IMR-90 (cell line): ENCODE data around the gene GRK5. TPM values are rescaled to one million over a fixed set of nuclear protein-coding genes. Genes with fewer than 3 reads are reported as not detected.

Experiments used
- ATAC-seq: fragments of 200-7000 bp; cut with Tn5 transposase; 2 replicates; pipeline ENCODE4 v1.9.1; 2020; ENCODE audit warnings: low read depth, mild to moderate bottlenecking, moderate library complexity
- BruUV-seq: library from RNA; stranded (reverse); fragments of 400-500 nt; replicated peaks from 2 replicates; lab custom pipeline; 2021; lab: Mats Ljungman, UMichigan
- CTCF ChIA-PET: fragments of 300-600 bp; formaldehyde crosslinking; extraction: SDS; loops from one replicate; lab custom pipeline; 2021; ENCODE audit warnings: antibody characterized with exemption; lab: Yijun Ruan, JAX
- POLR2A ChIA-PET: fragments of 300-600 bp; sonication (Branson Sonifier 250); formaldehyde crosslinking; loops from one replicate; lab custom pipeline; 2022; ENCODE audit warnings: antibody characterized with exemption; ENCODE audit not compliant: unreplicated experiment; lab: Charles Lee
- DNase-seq: peaks from one replicate; pipeline ENCODE4 v3.0.0; 2013
- H2AFZ ChIP-seq: replicated peaks from 2 replicates; pipeline ENCODE3; 2013; ENCODE audit warnings: low read length, mild to moderate bottlenecking; ENCODE audit not compliant: poor library complexity
- H2AK5ac ChIP-seq: 2 replicates; pipeline ENCODE4 v1.6.1; 2013; ENCODE audit warnings: low read depth, low read length, inconsistent platforms
- H2AK9ac ChIP-seq: replicated peaks from 2 replicates; pipeline ENCODE3; 2013; ENCODE audit warnings: mild to moderate bottlenecking, low read depth, low read length, moderate library complexity; ENCODE audit not compliant: poor library complexity
- H2BK120ac ChIP-seq: 2 replicates; pipeline ENCODE4 v1.6.1; 2013; ENCODE audit warnings: low read depth, low read length, inconsistent platforms
- H2BK15ac ChIP-seq: 3 replicates; pipeline ENCODE4 v1.6.1; 2013; ENCODE audit warnings: low read depth, low read length, inconsistent platforms
- H2BK20ac ChIP-seq: 2 replicates; pipeline ENCODE4 v1.6.1; 2013; ENCODE audit warnings: low read depth, mild to moderate bottlenecking, inconsistent platforms, low read length, moderate library complexity
- H2BK5ac ChIP-seq: 2 replicates; pipeline ENCODE4 v1.6.1; 2013; ENCODE audit warnings: mild to moderate bottlenecking, low read depth, low read length, inconsistent platforms; ENCODE audit not compliant: poor library complexity, severe bottlenecking
- H3K14ac ChIP-seq: replicated peaks from 2 replicates; pipeline ENCODE4 v1.6.1; 2013; ENCODE audit warnings: low read depth, low read length, inconsistent platforms
- H3K18ac ChIP-seq: 2 replicates; pipeline ENCODE4 v1.6.1; 2013; ENCODE audit warnings: low read depth, low read length, control low read depth
- H3K23ac ChIP-seq: 2 replicates; pipeline ENCODE4 v1.6.1; 2013; ENCODE audit warnings: low read depth, low read length, inconsistent platforms
- H3K27ac ChIP-seq: 2 replicates; pipeline ENCODE4 v1.5.1; 2013; ENCODE audit warnings: mild to moderate bottlenecking, control low read depth, low read length; ENCODE audit not compliant: insufficient read depth
- H3K27me3 ChIP-seq: 2 replicates; pipeline ENCODE4 v1.6.1; 2013; ENCODE audit warnings: low read length; ENCODE audit not compliant: control insufficient read depth, insufficient read depth
- H3K36me3 ChIP-seq: 2 replicates; pipeline ENCODE4 v1.6.1; 2013; ENCODE audit warnings: low read length, mixed read lengths; ENCODE audit not compliant: control insufficient read depth, insufficient read depth
- H3K4ac ChIP-seq: 2 replicates; pipeline ENCODE4 v1.6.1; 2013; ENCODE audit warnings: low read depth, low read length, inconsistent platforms
- H3K4me1 ChIP-seq: 2 replicates; pipeline ENCODE4 v1.6.1; 2013; ENCODE audit warnings: low read length, mixed read lengths; ENCODE audit not compliant: control insufficient read depth, insufficient read depth
- H3K4me2 ChIP-seq: 2 replicates; pipeline ENCODE4 v1.6.1; 2013; ENCODE audit warnings: low read depth, mild to moderate bottlenecking, control low read depth, low read length, moderate library complexity
- H3K4me3 ChIP-seq: 2 replicates; pipeline ENCODE4 v1.5.1; 2013; ENCODE audit warnings: low read depth, mild to moderate bottlenecking, control low read depth, low read length, moderate library complexity; ENCODE audit not compliant: insufficient read depth
- H3K56ac ChIP-seq: 2 replicates; pipeline ENCODE4 v1.6.1; 2013; ENCODE audit warnings: low read length, inconsistent platforms; ENCODE audit not compliant: insufficient read depth; ENCODE audit errors: extremely low read depth
- H3K79me1 ChIP-seq, 2 experiments: 2 replicates each; pipeline ENCODE4 v1.6.1; 2013; ENCODE audit warnings: low read length in 2 of 2, inconsistent platforms in 1 of 2, low read depth in 1 of 2
- H3K9ac ChIP-seq: 2 replicates; pipeline ENCODE4 v1.6.1; 2013; ENCODE audit warnings: low read depth, low read length, control low read depth
- H3K9me1 ChIP-seq: 2 replicates; pipeline ENCODE4 v1.6.1; 2013; ENCODE audit warnings: low read length, inconsistent platforms; ENCODE audit not compliant: insufficient read depth
- H3K9me3 ChIP-seq: 2 replicates; pipeline ENCODE4 v1.6.1; 2013; ENCODE audit warnings: low read length; ENCODE audit not compliant: control insufficient read depth, insufficient read depth
- H4K20me1 ChIP-seq: 2 replicates; pipeline ENCODE4 v1.6.1; 2013; ENCODE audit warnings: low read length, inconsistent platforms; ENCODE audit not compliant: insufficient read depth
- H4K5ac ChIP-seq: 2 replicates; pipeline ENCODE4 v1.6.1; 2013; ENCODE audit warnings: mild to moderate bottlenecking, low read depth, low read length, control low read depth
- H4K8ac ChIP-seq, 2 experiments: 2 replicates each; pipeline ENCODE4 v1.6.1; 2013; ENCODE audit warnings: low read depth in 2 of 2, low read length in 2 of 2, control low read depth in 1 of 2, inconsistent platforms in 1 of 2
- H4K91ac ChIP-seq: 2 replicates; pipeline ENCODE4 v1.6.1; 2013; ENCODE audit warnings: low read depth, low read length, inconsistent platforms; ENCODE audit not compliant: insufficient read depth
- BHLHE40 ChIP-seq: fragments of 150-350 bp; IDR thresholded peaks from 2 replicates; pipeline ENCODE4 v1.6.1; 2016; ENCODE audit warnings: mild to moderate bottlenecking, low read depth, low read length
- CEBPB ChIP-seq: IDR thresholded peaks from 2 replicates; pipeline ENCODE4 v1.6.1; 2012; ENCODE audit warnings: low read depth, low read length, improper control_type of control experiment
- CHD1 ChIP-seq: IDR thresholded peaks from 2 replicates; pipeline ENCODE4 v1.6.1; 2012; ENCODE audit warnings: low read depth, low read length, improper control_type of control experiment
- FOS ChIP-seq: fragments of 150-350 bp; IDR thresholded peaks from 2 replicates; pipeline ENCODE4 v1.6.1; 2016; ENCODE audit warnings: low read depth, low read length
- MAFK ChIP-seq: IDR thresholded peaks from 2 replicates; pipeline ENCODE4 v1.6.1; 2012; ENCODE audit warnings: low read depth, low read length, improper control_type of control experiment
- MAZ ChIP-seq: IDR thresholded peaks from 2 replicates; pipeline ENCODE4 v1.6.1; 2012; ENCODE audit warnings: low read depth, mild to moderate bottlenecking, low read length, improper control_type of control experiment, moderate library complexity, borderline replicate concordance
- MXI1 ChIP-seq: IDR thresholded peaks from 2 replicates; pipeline ENCODE4 v1.6.1; 2012; ENCODE audit warnings: low read depth, mild to moderate bottlenecking, low read length, moderate library complexity, borderline replicate concordance
- NFE2L2 ChIP-seq: fragments of 150-350 bp; IDR thresholded peaks from 2 replicates; pipeline ENCODE4 v1.6.1; 2016; ENCODE audit warnings: low read depth, mild to moderate bottlenecking, low read length
- POLR2A ChIP-seq: IDR thresholded peaks from 2 replicates; pipeline ENCODE4 v1.6.1; 2012; ENCODE audit warnings: mild to moderate bottlenecking, low read depth, low read length
- RAD21 ChIP-seq: IDR thresholded peaks from 2 replicates; pipeline ENCODE4 v1.6.1; 2012; ENCODE audit warnings: low read length, improper control_type of control experiment
- RCOR1 ChIP-seq: IDR thresholded peaks from 2 replicates; pipeline ENCODE4 v1.6.1; 2012; ENCODE audit warnings: mild to moderate bottlenecking, low read length, improper control_type of control experiment; ENCODE audit not compliant: insufficient replicate concordance
- RFX5 ChIP-seq: IDR thresholded peaks from 2 replicates; pipeline ENCODE4 v1.8.0; 2012; ENCODE audit warnings: low read depth, mild to moderate bottlenecking, low read length, moderate library complexity
- SMC3 ChIP-seq: fragments of 150-350 bp; IDR thresholded peaks from 2 replicates; pipeline ENCODE4 v1.6.1; 2016; ENCODE audit warnings: low read depth, mild to moderate bottlenecking, antibody characterized with exemption, low read length, moderate library complexity
- USF2 ChIP-seq: fragments of 150-350 bp; IDR thresholded peaks from 2 replicates; pipeline ENCODE4 v1.6.1; 2017; ENCODE audit warnings: mild to moderate bottlenecking, antibody characterized with exemption, low read length, low read depth
- whole genome bisulfite sequencing, 2 experiments: methylation state at CpG; one replicate each; pipeline versions ENCODE4 v1.1.5 to v1.1.7; 2013; ENCODE audit warnings: missing lambda C conversion rate in 2 of 2; ENCODE audit not compliant: insufficient read length in 1 of 2; ENCODE audit errors: extremely low coverage in 2 of 2; 5-methylcytosine and 5-hydroxymethylcytosine counted together
- dilution Hi-C: fragments of 300-500 bp; cut with HindIII; formaldehyde crosslinking; loops from one replicate; pipeline ENCODE4 v1.14.3; 2018; ENCODE audit warnings: low sequenced_read_pairs; ENCODE audit not compliant: unreplicated experiment
- in situ Hi-C: fragments of 300-500 bp; cut with MboI; formaldehyde crosslinking; loops from 3 replicates; pipeline ENCODE4 v1.14.3; 2019; ENCODE audit warnings: low sequenced_read_pairs, inconsistent platforms, mixed read lengths
- intact Hi-C: fragments of 100-400 bp; cut with micrococcal nuclease; formaldehyde crosslinking; loops from 2 replicates; pipeline ENCODE4 v1.10.0; 2022
- polyA plus RNA-seq, 3 experiments: library from polyadenylated mRNA; depleted of rRNA; stranded (reverse); fragments of >200 nt; gene quantifications; 2 replicates each; pipeline ENCODE4 v1.2.3, GENCODE V29; 2012; ENCODE audit warnings: low replicate concordance in 1 of 3
- total RNA-seq: library from RNA; depleted of rRNA; stranded (reverse); fragments of >200 nt; gene quantifications from 2 replicates; pipeline ENCODE4 v1.2.3, GENCODE V29; 2012
- TF ChIP-seq, protein P1 (sequence below): conservative IDR thresholded peaks from 2 replicates; pipeline ENCODE4 v1.5.1; 2012; ENCODE audit warnings: mild to moderate bottlenecking, low read depth, low read length, improper control_type of control experiment

The GRK5 gene
- total and polyA plus RNA-seq, 2 of the 4 experiments (the other 2 are of a cell fraction): 12.9 to 16.3 TPM

- Histone ChIP-seq H4K91ac (peak overlapping the region; percentile 24; the same call in 1 of the 2 replicates), H3K18ac (peak overlapping the region; percentile 58; the same call in 1 of the 2 replicates), H3K14ac (peak overlapping the region; percentile 37; the same call in 1 of the 2 replicates), H3K27ac (peak overlapping the region; percentile 57; the same call in 1 of the 2 replicates), H3K4me2 (no peak overlapping the region), H3K4me1 (peaks cover 12% of the 10 kb centered on the region), H2AFZ (no peak overlapping the region), H2BK120ac (no peak overlapping the region), H4K5ac (no peak overlapping the region; the same call in 1 of the 2 replicates), H3K79me1 (peaks cover 7 to 40% of the 10 kb centered on the region in 2 experiments; a peak in 3 of 4 replicates), H3K23ac (no peak overlapping the region), H3K56ac (no peak overlapping the region), H3K36me3 (peaks cover 60% of the 10 kb centered on the region), H2BK20ac (no peak overlapping the region), H3K27me3 (no peaks in the 10 kb centered on the region), H2AK9ac (peak overlapping the region; percentile 75), H2AK5ac (peak overlapping the region; percentile 4; the same call in 1 of the 2 replicates), H3K4ac (no peak overlapping the region; the same call in 1 of the 2 replicates), H3K9me3 (no peaks in the 10 kb centered on the region), H2BK15ac (no peak overlapping the region), H2BK5ac (no peak overlapping the region), H4K8ac (no peak overlapping the region; a peak in 1 of 4 replicates), H4K20me1 (peaks cover 24% of the 10 kb centered on the region; the same call in 1 of the 2 replicates), H3K4me3 (no peak overlapping the region), H3K9me1 (peaks cover 11% of the 10 kb centered on the region), H3K9ac (no peak overlapping the region)
- DNase-seq (peak; percentile 57), ATAC-seq (peak; percentile 65)
- ChIA-PET CTCF (interaction anchor here (0.6 to 1.8 kb wide), 4 partner anchors 10 to 223 kb away, joined by 3 to 8 read pairs (median 4); no protein-coding TSS in a partner anchor), POLR2A (no interaction called here)
- dilution Hi-C loops (no loop called here), in situ Hi-C loops (no loop called here), intact Hi-C loops (no loop called here)
- BruUV-seq: no TSS peak
- 49% methylated on average over 2 of the region's 11 CpGs; no CpG with 5 or more reads in 1 of the 2 experiments for WGBS, 2 experiments
- TF ChIP-seq RAD21: no peak
- no peak for TF ChIP-seq NFE2L2
- no peak for TF ChIP-seq MXI1
- TF ChIP-seq POLR2A: no peak
- TF ChIP-seq SMC3: no peak
- no peak for TF ChIP-seq FOS
- TF ChIP-seq CHD1: no peak
- TF ChIP-seq CEBPB: no peak
- TF ChIP-seq, protein P1, sequence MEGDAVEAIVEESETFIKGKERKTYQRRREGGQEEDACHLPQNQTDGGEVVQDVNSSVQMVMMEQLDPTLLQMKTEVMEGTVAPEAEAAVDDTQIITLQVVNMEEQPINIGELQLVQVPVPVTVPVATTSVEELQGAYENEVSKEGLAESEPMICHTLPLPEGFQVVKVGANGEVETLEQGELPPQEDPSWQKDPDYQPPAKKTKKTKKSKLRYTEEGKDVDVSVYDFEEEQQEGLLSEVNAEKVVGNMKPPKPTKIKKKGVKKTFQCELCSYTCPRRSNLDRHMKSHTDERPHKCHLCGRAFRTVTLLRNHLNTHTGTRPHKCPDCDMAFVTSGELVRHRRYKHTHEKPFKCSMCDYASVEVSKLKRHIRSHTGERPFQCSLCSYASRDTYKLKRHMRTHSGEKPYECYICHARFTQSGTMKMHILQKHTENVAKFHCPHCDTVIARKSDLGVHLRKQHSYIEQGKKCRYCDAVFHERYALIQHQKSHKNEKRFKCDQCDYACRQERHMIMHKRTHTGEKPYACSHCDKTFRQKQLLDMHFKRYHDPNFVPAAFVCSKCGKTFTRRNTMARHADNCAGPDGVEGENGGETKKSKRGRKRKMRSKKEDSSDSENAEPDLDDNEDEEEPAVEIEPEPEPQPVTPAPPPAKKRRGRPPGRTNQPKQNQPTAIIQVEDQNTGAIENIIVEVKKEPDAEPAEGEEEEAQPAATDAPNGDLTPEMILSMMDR: no peak
- TF ChIP-seq MAFK: no peak
- TF ChIP-seq MAZ: no peak
- TF ChIP-seq BHLHE40: no peak
- TF ChIP-seq USF2: no peak
- TF ChIP-seq RFX5: no peak
- TF ChIP-seq RCOR1: no peak
Measured at GRCh38 chr10:119421891-119422681, 214.7 kb downstream of the GRK5 start.
